ENCODE data around the gene RNASEL. TPM values are rescaled to one million over a fixed set of nuclear protein-coding genes. Genes with fewer than 3 reads are reported as not detected.

Gene RNASEL
- total and polyA plus RNA-seq, 2 donors from 2014 or later: 6.0 to 12.1 TPM

DNA sequence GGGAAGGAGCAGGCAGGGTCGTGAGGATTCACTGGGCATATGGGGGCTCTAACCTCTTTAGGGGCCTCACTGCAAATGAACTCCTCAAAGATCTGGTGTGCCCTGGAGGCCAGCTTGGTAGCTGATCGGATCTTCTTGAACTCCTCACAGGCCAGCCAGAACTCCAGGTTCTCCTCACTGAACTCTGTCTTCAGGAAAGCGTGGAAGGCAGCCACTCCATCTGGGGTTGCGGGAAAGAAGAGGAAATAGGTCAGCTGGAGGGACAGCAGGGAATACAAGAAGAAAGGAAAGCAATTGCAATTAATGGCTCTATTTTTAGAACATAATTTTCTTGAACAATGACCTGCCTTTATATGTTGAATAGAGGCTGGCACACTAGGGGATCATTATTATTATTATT is 12.9 kb upstream of the RNASEL start:
- Histone ChIP-seq H3K27me3 (ENCODE audit: control insufficient read depth, insufficient read depth, low read length) (no peaks in the 10 kb centered on the region), H3K27ac (ENCODE audit: low read depth in 2 of 2, low read length in 2 of 2) (peak overlapping the region in 1 of 2 donors; percentile 58), H3K4me1 (ENCODE audit: control insufficient read depth in 2 of 3, insufficient read depth in 2 of 3, low read depth in 1 of 3, low read length in 3 of 3) (peaks cover 0 to 24% (median 0%) of the 10 kb centered on the region in 3 donors), H3K36me3 (ENCODE audit: control insufficient read depth in 2 of 3, insufficient read depth in 3 of 3, low read length in 3 of 3) (no peaks in the 10 kb centered on the region), H3K9me3 (ENCODE audit: control insufficient read depth in 2 of 3, insufficient read depth in 1 of 3, low read length in 3 of 3) (no peaks in the 10 kb centered on the region), H3K4me3 (ENCODE audit: low read length in 3 of 3) (peak overlapping the region in 1 of 3 donors; percentile 63), H3K9ac (ENCODE audit: low read length in 3 of 3) (peak overlapping the region in 1 of 3 donors; percentile 14)
- no peak for FAIRE-seq
- intact Hi-C loops (cut with DNase I): loop anchor here (5.0 kb wide), 1 partner anchor 180 kb away; no protein-coding TSS in a partner anchor
- TF ChIP-seq, protein P1, sequence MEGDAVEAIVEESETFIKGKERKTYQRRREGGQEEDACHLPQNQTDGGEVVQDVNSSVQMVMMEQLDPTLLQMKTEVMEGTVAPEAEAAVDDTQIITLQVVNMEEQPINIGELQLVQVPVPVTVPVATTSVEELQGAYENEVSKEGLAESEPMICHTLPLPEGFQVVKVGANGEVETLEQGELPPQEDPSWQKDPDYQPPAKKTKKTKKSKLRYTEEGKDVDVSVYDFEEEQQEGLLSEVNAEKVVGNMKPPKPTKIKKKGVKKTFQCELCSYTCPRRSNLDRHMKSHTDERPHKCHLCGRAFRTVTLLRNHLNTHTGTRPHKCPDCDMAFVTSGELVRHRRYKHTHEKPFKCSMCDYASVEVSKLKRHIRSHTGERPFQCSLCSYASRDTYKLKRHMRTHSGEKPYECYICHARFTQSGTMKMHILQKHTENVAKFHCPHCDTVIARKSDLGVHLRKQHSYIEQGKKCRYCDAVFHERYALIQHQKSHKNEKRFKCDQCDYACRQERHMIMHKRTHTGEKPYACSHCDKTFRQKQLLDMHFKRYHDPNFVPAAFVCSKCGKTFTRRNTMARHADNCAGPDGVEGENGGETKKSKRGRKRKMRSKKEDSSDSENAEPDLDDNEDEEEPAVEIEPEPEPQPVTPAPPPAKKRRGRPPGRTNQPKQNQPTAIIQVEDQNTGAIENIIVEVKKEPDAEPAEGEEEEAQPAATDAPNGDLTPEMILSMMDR (IDR thresholded peaks at IDR 0.05; ENCODE audit: borderline replicate concordance, extremely low read depth, insufficient read depth): no peak
- no peak for DNase-seq

DNA sequence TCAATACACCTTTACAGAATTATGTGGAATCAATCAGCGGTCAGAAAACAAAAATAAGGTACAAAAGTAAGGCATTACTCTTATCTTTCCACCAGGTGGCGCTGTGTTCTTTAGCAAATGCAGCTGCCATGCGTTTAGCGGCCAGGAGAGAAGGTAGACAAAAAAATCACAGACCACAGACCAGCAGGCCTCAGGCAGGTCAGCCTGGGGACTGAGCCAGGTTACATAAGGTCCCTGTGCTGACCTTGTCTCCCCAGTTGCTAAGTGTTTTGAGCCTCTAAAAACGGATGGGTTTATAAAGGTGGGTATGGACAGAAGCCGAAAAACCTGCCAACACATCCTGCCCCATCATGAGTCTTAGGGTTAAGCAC is 12.3 kb upstream of the RNASEL start:
- TF ChIP-seq, protein P1 (IDR thresholded peaks at IDR 0.05; ENCODE audit: borderline replicate concordance, extremely low read depth, insufficient read depth): peak; percentile 96
- Histone ChIP-seq H3K36me3 (ENCODE audit: control insufficient read depth in 2 of 3, insufficient read depth in 3 of 3, low read length in 3 of 3) (no peaks in the 10 kb centered on the region), H3K9ac (ENCODE audit: low read length in 3 of 3) (peak overlapping the region in 1 of 3 donors; percentile 14), H3K4me3 (ENCODE audit: low read length in 3 of 3) (peak overlapping the region in 1 of 3 donors; percentile 63), H3K27me3 (ENCODE audit: control insufficient read depth, insufficient read depth, low read length) (no peaks in the 10 kb centered on the region), H3K9me3 (ENCODE audit: control insufficient read depth in 2 of 3, insufficient read depth in 1 of 3, low read length in 3 of 3) (no peaks in the 10 kb centered on the region), H3K4me1 (ENCODE audit: control insufficient read depth in 2 of 3, insufficient read depth in 2 of 3, low read depth in 1 of 3, low read length in 3 of 3) (peaks cover 0 to 24% (median 0%) of the 10 kb centered on the region in 3 donors), H3K27ac (ENCODE audit: low read depth in 2 of 2, low read length in 2 of 2) (peak overlapping the region in 1 of 2 donors; percentile 58)
- intact Hi-C loops (cut with DNase I): loop anchor here (5.0 kb wide), 1 partner anchor 181 kb away; no protein-coding TSS in a partner anchor
- peak; percentile 68 for FAIRE-seq
- DNase-seq: peak in 4 of 5 donors; percentile 72 to 93 (median 85)

DNA sequence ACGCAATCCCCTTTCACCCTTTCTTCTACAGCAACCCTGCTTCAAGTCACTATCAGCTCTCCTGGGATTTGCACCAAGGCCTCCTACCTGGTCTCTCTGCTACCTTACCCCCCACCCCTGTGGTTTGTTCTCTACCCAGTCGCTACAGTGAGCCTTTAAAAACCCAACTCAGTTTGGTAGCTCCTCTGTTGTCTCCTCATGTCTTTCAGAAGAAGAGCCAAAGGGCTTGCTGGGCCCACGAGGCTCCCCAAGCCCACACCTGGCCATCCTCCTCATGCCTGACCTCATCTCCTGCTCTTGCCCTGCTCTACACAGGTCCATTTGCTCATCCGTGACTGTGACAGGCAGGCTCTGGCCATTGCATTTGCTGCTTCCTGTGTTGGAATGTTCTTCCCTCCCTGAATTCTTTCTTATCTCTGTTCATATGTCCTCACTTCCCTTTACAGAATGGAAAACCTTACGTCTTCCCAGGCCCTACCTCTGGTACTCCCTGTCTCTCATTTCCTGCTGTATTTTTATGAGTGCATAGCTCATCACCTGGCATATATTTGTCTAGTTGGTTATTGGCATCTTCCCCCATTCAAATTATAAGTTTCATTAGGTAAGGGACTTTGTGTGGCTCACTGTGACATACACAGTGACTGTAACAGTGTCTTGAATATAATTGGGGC is 11.8 kb upstream of the RNASEL start:
- no peak overlapping the region for H3K4me3 ChIP-seq (ENCODE audit: low read length in 3 of 3)
- TF ChIP-seq, protein P1 (IDR thresholded peaks at IDR 0.05; ENCODE audit: borderline replicate concordance, extremely low read depth, insufficient read depth): no peak
- FAIRE-seq (no peak), DNase-seq (no peak)
- H3K4me1 ChIP-seq (ENCODE audit: control insufficient read depth in 2 of 3, insufficient read depth in 2 of 3, low read depth in 1 of 3, low read length in 3 of 3): peaks cover 0 to 24% (median 0%) of the 10 kb centered on the region in 3 donors
- peak overlapping the region in 1 of 2 donors; percentile 40 for H3K27ac ChIP-seq (ENCODE audit: low read depth in 2 of 2, low read length in 2 of 2)
- H3K36me3 ChIP-seq (ENCODE audit: control insufficient read depth in 2 of 3, insufficient read depth in 3 of 3, low read length in 3 of 3): no peaks in the 10 kb centered on the region
- intact Hi-C loops (cut with DNase I): loop anchor here (5.0 kb wide), 1 partner anchor 181 kb away; no protein-coding TSS in a partner anchor
- H3K27me3 ChIP-seq (ENCODE audit: control insufficient read depth, insufficient read depth, low read length): no peaks in the 10 kb centered on the region
- H3K9ac ChIP-seq (ENCODE audit: low read length in 3 of 3): no peak overlapping the region
- no peaks in the 10 kb centered on the region for H3K9me3 ChIP-seq (ENCODE audit: control insufficient read depth in 2 of 3, insufficient read depth in 1 of 3, low read length in 3 of 3)

Measured in kidney (tissue), 14 donors.